ENCODE measurements around the gene FAM168A.

Gene FAM168A

GRCh38 chr11:73398132-73398526 lies 199.8 kb downstream of the FAM168A start:
- ATAC-seq: no peak

- no peak for ATAC-seq
Observed at GRCh38 chr11:73397468-73398131, 200.3 kb downstream of the FAM168A start.

GRCh38 chr11:73396985-73397384 lies 200.9 kb downstream of the FAM168A start:
- no peak for ATAC-seq

GRCh38 chr11:73396251-73396930 lies 201.5 kb downstream of the FAM168A start:
- ATAC-seq: no peak

DNA sequence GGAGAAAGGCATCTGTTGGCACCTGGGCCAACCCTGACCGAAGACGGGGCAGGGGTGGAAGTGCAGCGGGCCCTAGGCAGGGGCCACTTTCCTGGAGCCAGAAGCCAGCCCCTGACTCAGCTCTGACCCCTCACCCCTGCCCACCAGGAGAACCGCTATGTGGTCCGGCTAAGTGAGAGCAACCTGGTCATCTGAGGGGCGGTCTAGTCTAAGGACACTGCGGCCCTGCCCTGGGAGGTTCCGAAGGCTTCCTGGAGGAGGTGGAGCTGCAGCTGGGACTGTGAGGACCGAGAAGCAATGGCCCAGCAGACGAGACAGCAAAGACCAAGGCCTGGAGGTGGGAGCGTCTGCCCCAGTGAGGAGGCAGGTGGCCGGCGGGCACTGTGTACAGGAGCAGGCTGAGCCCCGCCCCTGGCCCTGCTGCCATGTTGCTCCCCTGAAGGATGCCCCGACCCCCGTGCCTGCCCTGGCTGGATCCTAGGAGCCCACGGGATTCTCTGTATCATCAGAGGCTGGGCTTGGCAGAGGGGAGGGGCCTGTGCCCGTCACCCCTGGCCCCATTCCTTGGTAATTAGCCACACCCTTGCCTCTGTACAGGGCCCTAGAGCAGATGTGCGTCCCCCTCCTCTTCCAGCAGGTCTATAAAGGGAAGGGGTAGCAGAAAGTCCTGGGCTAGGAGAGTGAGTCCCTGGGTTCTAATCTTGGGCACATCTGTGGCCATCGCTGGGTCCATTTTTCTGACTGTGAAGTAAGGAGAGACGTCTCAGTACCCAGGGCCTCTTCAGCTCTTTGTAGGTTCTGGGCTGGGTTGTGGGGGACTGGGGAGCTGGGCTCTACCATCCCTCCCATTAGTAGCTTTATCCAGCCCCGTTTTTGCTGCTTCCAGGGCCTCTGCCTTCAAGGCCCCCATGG lies 202.4 kb downstream of the FAM168A start:
- no peak for ATAC-seq

GRCh38 chr11:73394416-73395296 lies 203.3 kb downstream of the FAM168A start:
- ATAC-seq: no peak

DNA sequence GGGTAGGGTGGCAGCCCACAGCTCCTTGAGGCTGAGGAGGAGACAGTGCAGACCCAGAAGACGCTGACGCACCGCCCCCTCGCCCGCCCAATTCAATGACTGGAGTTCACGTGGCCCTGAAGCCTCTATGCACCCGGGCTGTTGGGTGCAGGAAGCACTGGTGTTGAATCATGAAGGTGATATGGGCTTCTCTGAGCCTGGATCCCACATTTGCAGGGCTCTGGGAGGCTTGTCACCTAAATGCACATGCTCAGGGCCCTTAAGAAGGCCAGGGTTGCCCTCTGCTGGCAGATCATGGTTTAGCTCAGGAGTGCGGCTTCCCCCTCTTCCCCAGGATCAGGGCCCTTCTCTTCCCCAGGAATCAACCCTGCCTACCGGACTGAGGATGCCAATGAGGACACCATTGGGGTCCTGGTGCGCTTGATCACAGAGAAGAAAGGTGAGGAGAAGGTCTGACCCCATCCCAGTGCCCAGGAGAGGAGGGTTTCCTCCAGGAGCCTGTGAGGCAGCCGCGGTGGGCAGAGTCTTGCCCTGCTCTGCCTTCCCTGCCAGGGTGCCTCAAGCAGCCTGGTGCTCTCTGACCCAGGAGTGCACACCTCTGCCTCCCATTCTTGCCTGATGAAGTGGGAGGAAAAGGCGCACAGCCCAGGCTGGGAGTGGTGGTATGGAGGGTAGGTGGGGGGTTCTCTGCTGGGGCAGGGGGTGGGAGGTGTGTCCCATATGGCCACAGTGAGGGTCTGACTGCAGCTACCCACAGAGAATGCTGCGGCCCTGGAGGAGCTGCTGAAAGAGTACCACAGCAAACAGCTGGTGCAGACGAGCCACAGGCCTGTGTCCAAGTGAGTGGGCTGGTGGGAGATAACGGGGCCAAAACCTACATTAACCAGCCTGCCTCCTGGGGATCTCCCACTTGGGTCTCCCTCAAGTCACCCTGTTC lies 204.2 kb downstream of the FAM168A start:
- ATAC-seq: peak; percentile 64 to 72

DNA sequence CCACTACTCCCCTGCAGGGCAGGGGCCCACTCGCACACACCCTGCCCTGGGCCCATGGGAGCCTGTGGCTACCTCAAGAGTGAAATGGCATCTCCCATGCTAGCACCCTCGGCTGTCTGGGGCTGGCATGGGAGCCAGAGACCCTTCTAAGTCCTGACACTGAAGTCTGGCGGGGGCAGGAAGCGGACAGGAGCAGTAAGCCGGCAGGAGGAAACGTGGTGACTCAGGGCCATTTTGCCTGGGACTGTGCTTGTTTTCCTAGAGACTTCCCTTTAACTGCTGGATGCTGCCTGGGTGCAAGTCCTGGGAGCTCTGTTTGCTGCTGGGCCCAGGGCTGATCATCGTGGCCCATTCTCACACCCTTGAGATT lies 204.9 kb downstream of the FAM168A start:
- no peak for ATAC-seq

DNA sequence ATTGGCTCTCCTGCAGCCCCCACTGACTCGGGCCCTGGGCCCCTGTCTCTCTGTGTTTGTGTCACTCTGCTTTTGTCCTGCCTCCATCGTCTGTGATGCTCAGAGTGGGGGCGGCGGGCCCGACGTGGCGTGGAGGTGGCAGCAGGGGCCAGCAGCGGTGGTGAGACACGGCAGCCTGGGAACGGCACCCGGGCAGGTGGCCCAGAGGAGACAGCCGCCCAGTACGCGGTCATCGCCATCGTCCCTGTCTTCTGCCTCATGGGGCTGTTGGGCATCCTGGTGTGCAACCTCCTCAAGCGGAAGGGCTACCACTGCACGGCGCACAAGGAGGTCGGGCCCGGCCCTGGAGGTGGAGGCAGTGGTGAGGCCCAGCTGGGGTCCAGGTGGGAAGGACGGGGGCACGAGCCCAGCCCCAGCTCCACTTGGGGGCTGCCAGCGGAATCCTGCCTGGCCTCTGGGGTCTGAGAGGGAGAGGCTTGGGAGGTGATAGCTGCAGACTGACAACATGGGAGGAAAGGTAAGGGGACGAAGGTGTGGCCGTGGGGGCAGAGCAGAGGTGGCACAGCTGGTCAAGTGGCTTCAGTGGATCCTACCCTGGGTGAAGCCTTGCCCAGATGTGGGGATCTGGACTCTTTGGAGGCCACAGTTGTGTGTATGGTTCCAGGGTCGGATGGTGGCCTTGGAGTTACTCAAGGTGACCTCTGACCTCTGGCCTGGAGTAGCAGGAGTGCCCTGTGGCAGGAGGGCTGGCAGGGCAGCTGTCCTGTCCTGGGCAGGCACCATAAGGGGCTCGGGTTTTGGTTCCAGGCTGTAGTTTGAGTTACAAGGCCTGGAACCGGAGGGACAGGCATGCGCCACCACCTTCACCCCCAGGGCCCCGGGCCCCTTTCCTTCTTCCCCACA lies 205.6 kb downstream of the FAM168A start:
- ATAC-seq: no peak

- ATAC-seq: no peak
Observed at GRCh38 chr11:73391665-73392064, 206.2 kb downstream of the FAM168A start.

GRCh38 chr11:73390601-73391565 lies 207.0 kb downstream of the FAM168A start:
- ATAC-seq: no peak

DNA sequence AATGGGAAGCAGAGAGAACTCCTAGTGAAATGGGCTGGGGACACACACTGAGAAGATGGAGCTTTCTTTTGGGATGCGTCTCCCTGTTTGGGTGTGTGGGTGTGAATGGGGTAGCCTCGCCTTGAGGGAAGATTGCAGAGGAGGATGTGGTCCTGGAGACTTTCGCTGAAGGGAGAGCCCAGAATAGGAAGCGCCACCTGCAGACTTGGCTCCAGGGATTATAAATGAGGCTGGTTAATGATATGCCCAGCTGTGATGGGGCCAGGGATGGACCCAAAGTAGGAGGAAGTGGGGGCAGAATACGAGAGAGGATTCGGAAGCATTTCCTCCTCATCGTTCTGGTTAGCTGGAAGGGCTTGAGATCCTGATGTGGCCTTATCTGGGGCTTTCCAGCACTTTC lies 208.0 kb downstream of the FAM168A start:
- no peak for ATAC-seq

DNA sequence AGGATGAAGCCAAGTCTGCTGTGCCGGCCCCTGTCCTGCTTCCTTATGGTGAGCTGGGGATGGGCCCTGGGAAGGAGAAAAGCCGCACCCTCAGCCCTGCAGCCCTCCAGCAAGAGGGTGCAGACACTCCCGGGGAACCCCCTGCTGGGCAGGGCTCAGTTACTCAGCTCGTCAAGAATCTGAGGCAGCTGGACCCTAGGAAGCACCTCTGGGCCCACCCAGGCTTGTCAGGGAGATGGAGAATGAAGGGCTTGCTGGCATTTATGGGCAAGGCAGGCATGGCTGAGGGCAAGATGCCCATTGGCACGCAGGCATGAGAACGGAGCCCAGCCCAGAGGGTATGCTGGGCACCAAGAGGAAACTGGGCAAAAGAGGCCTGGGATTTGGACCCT lies 208.8 kb downstream of the FAM168A start:
- ATAC-seq: no peak

GRCh38 chr11:73388265-73389133 lies 209.4 kb downstream of the FAM168A start:
- ATAC-seq: no peak

DNA sequence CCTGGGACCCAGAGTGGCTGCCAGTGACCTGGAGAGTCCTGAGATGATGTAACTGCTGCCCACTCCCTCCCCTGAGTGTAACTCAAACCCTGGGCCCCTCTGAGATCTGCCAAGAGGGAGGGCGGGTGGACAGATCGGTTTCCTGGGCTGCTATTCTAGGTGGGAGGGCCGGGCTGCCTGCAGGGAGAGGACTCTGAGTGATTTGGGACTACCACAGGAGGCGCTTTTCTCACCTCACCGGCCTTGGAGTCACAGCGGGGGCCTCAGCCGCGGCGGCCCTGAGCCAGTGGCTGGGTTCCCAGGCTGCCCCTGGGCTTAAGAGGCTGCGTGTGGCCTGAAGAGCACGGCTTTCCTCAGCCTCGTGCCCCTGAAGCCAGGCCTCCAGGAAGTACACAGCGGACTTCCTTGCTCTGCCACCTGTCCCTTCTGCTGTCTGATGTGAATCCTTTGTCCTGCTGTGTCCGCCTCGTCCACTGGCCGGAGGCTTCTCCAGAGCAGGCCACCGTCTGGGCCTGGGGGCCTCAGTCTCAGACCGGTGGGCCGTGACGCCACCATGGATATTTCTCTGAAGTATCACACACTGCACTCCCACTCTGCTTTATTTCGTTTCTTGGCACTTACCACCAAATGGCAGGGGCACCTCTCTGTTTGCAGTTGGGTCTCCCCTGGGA lies 210.2 kb downstream of the FAM168A start:
- no peak for ATAC-seq

- no peak for ATAC-seq
Observed at GRCh38 chr11:73386546-73386945, 211.4 kb downstream of the FAM168A start.

DNA sequence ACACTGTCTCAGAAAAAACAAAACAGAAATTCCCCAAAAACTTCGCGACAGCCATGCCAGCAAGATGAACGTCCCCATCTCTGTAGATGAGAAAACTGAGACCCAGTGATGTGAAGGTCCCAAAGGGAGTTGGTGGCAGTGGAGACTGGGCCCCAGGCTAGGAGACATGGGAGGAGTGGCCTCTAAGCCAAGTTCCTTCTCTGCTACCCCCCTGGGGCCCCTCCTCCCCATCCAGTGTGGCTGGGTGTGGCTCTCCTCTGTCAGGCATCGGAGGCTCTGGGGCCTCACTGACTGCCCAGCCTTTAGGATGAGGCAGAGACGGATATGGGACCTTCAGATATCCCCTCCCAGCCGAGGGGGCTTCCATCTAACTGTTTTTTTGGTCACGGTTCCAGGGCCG lies 211.9 kb downstream of the FAM168A start:
- ATAC-seq: no peak

Measured in activated CD4-positive, CD25-positive, alpha-beta regulatory T cell treated with anti-CD3 and anti-CD28 coated beads, Interleukin-2, amount 50 U/mL, for 24 hours (primary cell).